NCI-H2107 (cell line): Measurements from ENCODE around the gene ITGB1BP1.
"Not testable (repeated sequence)": the region's sequence is repeated elsewhere in the genome, so short reads cannot be mapped to it uniquely, and the experiment has no call there.

Source experiments
- DNase-seq: peaks from one replicate; lab custom pipeline; 2025; lab: John Stamatoyannopoulos, UW

The ITGB1BP1 gene

DNA sequence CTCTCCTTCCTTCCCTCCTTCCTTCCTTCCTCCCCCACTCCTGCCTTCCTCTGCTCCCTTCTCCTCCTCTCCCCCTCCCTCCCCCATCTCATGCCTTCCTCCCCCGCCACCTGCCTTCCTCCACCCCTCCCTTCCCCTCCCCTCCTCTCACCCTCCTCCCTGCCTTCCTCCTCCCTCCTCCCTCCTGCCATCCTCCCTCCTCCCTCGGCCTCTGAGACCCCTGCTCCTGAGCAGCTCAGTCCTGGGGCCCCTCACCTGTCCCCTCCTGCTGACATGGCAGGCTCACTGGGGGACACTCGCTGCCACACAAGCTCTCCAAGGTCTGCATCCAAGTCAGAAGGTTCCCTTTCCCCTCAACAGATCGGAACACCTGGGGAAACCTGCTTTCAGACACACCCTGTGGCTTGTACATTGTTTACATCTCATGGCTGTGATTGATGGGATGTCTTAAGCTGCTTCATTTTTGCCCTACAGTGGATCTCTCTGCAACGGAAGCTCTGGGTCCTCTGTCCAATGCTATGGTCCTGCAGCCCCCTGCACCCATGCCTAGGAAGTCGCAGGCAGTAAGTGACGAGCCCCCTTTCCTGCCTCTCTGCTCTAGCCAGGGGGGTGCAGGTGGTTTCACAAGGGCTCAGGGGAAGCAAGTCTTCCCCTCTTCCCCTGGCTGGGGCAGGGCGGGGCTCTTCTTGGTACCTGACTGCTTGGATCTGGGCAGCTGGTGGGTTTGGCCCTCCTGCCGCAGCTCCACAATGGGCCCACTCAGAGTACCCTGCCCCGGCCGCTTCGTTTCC, 22.9 kb downstream of the ITGB1BP1 start:
- DNase-seq, result no peak

DNA sequence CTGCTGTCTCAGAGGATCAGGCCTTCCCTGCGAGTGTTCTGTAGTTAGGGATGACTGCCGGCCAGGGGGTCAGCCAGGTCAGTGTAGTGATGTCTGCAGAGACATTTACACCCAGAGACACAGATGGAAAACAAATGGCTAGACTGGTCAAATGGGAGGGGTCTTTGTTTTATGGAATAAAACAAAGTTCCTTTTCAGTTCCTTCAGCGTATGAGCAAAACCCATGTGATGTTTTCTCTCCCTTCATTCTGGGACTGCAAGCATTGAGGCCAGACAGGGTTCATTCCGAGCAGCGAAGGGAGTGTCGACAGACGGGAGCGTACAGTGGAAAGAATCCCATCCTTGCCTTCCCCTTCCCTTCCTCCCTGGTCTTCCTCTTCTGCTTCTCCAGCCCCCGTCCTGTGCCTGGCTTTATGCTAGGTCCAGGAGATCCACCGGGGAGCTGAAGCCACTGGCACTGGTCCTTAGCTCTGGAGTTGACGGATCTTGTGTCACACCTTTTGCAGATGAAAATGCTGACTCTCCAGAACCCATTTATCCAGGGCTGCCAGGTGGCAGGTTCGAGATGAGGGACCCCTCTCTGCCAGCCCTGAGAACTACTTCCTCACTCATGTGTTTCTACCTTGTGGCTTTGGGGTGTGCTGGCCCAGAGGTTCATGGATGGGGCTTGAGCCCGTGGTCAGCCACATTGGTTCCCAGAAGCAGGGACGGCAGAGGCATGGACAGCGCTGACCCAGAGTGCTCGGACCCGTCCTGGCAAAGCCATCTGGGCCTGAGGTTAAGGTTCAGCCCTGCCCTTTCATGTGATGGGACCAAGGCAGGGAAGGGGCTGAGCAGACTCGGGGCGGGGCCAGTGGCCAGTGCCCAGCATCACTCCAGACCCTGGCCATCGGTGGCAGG, 24.2 kb downstream of the ITGB1BP1 start:
- no peak for DNase-seq

DNA sequence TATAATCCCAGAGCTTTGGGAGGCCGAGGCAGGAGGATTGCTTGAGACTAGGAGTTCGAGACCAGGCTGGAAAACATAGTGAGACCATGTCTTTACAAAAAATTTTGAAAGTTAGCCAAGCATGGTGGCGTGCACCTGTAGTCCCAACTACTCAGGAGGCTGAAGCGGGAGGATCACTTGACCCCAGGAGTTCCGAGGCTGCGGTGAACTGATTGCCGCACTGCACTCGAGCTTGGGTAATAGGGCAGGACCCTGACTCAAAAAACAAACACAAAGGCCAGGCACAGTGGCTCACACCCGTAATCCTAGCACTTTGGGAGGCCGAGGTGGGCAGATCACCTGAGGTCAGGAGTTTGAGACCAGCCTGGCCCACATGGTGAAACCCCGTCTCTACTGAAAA, 25.1 kb downstream of the ITGB1BP1 start:
- DNase-seq, result not testable (repeated sequence)

DNA sequence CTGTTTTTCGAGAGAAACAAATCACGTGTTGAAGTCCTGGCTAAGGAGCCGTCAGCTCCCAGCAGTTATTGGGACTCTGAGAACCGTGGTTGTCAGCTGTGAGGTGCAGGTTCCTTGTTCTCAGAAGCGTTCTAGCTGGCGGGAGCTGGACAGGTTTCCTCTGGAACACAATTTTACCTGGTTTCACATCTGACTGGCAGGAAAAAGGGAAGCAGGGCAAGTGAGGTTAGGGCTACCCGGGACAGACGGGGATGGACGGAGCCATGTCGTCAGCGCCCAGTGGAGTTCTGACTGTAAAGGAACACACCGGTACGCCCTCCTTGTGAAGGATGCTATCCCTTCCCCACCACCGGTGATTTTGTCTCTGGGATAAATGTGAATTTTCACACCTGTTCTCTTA, 26.1 kb downstream of the ITGB1BP1 start:
- no peak for DNase-seq

DNA sequence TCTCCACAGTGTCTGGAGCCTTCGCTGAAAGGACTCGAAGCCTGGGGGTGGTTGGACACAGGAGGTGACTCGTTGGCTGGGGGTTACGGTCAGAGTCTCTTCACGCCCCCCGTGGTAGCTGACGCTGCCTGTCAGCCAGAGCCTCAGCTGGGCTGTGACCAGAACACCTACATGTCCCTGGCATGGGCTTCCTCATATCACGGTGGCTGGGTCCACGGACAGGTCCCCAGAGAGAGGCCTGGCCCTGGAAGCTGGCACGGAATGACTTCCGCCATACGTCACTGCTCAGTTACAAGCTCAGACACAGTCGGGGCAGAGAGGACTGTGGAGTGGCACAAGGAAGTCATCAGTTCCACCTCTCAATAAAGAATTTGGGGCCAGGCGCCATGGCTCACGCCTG, 28.5 kb downstream of the ITGB1BP1 start:
- no peak for DNase-seq

DNA sequence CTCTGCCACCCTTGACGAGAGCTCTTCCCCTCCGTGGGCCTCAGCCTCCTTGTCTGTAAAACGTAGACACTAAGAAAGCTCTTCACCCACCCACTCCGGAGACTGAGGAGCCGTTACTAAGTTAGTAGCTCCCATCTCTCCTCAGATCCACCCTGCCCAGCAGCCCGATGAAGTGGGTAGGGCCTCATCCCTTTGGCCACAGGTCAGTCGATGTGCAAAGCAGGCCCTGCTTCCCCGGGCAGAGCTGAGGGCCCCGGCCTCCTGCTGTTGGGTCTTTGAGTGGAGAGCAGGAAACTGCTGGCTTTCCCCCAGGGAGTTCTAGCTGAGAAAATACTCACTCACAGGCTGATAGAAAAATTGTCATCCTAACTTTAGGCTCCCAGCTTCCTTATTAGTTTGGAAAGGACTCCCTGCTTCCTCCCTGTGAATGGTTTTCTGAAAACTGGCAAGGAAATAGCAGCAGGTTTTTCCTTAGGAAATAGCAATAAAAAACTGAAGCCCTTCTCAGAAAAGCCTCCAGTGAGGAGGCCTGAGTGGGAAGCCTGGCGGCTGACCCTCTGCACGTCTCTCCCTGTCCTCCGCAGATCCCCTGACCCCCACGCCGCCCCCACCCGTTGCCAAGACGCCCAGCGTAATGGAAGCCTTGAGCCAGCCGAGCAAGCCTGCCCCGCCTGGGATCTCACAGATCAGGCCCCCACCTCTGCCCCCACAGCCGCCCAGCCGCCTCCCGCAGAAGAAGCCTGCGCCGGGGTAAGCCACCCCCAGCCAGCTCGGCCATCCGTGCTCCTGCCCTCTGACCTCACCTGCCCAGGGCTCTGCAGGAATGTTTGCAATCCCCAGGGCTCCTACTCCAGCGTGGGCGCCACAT, 30.2 kb downstream of the ITGB1BP1 start:
- DNase-seq, result no peak

DNA sequence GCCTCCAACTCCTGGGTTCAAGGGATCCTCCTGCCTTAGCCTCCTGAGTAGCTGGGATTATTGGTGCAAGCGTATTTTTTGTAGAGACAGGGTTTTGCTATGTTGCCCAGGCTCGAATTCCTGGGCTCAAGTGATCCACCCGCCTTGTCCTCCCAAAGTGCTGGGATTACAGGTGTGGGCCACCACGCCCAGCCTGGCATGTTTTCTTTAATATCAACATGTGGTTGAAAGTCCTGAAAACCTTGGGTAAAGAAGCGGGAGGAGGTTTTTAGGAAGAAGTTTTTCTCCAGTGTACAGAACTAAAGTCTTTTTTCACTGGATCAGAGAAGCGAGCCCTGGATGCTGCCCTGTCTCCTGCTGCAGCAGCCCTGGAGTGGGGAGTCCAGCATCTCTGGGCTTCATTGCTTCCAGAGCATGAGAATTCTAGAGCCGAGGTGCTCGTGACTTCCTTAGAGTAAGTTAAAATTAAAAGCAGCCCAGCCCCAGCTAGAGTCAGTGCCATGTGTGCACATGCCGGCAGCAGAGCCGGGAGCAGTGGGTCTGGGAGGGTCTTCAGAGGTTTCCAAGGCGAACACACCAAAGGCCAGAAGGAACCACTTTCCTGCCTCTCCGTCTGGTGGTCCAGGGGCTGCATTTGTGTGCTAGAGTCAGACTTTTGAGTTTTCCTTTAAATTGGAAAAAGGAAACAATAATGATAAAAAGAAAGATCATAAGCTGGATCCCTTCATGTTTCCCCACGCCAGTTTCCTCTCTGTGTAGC, 31.2 kb downstream of the ITGB1BP1 start:
- DNase-seq, result no peak

DNA sequence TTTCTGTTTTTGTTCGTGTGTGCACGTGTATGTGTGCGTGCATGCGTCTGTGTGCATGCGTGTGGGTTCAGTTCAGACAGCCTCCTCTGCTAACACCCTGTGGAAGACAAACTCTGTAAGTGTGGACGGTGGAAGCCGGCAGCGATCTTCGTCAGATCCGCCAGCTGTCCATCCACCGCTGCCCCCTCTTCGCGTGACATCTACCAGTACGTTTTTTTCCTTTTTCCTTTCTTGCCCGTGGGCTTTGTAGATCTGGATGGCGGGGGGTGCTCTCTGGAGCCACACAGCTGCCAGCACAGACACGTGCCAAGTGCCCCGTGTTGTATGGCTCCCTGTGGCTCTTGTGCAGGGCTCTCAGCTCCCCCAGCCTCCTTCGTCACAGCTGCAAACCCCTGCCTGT, 32.3 kb downstream of the ITGB1BP1 start:
- no peak for DNase-seq

DNA sequence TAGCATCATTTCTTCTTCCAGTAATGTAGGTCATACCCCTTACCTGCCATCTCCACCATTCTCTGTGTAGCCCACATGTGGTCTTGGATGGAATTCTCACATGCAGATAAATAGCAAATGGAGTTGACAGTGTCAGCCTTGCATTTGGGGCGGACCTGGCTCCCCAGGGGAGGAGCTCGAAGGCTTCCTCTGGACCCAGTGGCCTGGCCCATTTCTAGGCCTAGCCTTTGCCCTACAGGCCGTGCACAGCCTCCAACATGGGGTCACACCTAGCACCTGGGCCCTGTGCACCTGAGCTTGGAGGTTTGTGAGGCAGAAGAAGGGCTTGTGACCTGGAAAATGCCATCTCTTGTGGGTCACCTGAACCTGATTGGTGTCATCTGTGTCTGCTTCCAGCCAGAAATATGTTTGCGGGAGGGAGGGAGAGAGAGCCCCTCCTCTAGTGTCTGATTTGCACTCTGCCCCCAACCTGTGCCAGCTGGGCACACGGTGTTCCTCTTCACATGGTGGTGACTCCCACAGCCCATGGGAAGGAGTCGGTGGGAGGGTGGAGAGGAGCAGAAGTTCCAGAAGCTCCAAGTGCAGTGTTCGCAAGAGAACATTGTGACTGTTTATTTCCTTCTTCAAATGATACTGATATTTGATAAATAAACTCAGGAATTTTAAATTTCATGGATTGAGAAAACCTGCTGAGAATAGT, 33.0 kb downstream of the ITGB1BP1 start:
- no peak for DNase-seq

DNA sequence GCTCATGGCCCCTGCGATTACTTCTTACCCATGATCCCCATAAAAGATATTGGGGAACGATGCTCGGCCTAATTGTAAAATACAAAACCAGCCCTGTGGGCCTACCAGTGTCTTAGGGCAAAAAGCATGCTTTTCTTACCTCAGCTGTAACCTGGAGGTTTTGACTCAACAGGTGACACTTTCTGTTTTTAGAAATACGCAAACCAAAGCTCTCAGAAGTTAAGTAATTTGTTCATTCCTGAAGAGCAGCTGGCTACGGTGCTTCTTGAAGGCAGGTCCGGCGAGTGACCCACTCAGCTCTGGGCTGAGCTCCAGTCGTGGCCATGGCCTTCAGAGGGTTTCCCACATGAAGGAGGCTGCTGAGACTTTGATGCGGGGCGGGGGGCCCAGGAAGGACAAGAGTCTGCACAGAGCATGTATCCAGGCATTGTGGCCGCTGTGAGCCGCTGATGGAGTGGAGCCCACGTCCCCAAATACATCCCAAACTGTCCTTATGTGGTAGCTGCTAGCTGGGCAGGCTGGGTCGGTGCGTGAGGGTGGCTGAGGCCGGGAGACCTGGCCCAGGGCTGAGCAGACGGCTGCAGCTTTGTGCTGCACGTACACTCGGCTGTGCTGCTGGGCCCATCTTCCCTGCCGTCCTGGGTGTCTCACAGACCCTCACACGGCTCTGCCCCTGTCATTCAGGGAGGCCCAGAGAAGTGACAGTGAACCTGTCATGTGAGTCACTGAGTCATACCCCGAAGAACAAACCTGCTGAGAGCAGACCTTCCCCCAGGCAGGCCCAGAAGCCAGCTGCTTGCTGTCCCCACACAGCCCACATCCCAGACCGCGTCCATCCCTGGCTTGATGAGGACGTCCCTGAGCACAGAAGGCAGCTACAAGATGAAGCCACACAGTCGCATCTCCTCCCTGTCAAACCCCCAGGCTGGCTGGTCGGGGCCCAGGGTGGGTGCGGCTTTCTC, 34.1 kb downstream of the ITGB1BP1 start:
- no peak for DNase-seq

DNA sequence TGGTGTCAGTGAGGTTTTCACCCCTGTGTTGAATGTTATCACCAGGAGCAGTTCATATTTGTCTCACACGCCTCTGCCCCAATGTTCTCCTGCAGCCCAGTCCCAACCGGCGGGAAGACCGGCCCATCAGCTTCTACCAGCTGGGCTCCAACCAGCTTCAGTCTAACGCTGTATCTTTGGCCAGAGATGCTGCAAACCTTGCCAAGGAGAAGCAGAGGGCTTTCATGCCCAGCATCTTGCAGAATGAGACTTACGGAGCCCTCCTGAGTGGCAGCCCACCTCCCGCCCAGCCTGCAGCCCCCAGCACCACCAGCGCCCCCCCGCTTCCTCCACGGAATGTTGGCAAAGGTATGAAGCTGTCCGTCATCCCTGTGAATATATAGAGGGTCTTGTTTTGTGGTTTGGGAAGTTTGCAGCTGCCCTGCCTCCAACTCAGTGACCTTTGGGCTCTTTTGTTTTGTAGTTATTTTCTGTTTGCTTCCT, 35.1 kb downstream of the ITGB1BP1 start:
- no peak for DNase-seq

DNA sequence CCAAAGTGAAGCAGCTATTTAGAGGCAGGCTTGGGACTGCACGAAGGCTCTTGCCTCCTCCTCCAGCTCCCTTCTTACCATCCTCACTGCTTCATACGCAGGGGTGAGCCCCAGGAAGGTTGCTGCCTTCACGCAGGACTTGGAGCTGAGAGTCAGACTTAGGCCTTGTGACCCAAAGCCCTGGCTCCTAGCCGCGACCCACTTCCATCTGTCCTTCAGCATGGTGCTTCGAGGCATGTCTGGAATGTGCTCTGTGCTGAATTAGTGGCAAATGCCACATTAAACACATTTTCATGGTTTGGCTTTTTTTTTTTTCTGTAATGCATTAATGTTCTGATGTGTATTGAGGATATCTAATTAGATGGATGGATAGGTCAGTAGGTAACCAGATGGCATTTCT, 37.5 kb downstream of the ITGB1BP1 start:
- DNase-seq, result no peak

DNA sequence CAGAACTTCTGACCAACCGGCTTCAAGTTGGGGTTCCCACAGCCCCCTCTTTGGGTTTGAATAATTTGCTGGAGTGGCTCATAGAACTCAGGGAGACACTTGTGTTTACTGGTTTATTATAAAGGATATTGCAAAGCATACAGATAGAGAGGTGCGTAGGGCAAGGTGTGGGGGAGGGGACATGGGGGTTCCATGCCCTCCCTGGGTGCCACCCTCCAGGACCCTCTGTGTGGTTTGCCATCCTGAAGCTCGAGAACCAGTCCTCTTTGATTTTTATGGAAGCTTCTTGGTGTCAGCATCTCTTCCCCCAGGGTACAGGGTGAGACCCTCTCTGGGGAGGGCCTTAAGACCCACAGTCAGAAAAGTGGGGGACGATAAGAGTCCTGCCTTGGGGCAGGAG, 38.8 kb downstream of the ITGB1BP1 start:
- no peak for DNase-seq

DNA sequence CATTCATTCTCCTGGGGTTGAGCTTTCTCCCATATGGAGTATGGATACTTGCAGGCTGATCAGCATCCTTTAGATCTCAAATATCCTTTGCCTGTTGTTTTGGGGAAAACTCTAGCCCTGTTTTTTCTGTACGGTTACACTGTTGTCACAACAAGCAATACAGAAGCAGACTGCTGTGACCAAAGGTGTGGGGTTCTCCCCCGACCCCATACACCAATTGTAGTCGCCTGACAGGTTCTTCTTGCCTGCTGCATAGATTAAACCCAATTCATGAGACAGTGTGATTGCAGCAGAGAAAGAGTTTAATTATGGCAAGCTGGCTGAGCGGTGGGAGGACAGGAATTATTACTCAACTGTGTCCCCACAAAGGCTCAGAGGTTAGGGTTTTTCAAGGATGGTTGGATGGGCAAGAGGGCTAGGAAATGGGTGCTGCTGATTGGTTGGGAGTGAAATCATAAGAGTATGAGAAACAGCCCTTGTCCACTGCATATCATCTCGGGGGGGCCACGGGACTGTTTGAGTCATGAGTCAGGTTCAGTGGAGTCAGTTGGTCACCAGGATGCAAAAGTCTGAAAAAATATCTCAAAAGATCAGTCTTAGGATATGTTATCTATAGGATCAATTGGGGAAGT, 40.6 kb downstream of the ITGB1BP1 start:
- no peak for DNase-seq

DNA sequence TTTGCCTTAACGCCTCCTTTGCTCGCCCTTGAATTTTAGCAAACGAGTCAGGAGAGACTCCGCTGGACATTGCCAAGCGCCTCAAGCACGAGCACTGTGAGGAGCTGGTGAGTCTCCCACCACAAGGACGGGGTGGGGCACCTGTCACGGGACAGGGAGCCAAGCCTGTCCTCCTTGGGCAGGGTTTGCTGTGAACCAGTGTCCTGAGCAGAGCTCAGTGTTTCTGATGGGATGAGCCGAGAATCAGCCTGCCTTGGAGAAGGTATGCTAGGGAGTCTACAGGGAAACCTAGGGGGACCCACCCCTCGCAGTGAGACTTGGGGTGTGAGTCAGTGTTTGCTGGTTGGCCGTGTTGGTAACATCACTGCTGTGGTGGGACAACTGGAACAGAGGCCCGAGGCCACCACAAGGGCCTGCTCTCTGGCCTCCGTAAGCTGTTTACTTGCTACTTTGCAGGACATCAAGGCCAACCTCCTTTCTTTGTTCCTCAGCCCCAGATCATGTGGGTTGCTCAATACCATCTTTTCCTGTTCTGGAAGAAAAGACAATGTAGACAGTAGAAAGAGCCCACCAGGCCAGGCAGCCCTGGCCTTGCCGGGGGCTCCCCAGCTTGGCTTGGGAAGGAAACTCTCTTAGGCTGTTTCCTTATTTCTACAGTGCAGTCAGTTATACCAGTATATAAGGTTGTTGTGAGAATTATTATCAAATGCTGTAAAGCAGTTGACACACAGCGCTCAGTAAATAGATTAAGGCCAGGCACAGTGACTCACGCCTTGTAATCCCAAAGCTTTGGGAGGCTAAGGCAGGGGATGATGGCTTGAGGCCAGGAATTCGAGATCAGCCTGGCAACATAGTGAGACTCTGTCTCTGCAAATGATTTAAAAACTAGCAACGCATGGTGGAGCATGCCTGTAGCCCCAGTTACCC, 42.4 kb downstream of the ITGB1BP1 start:
- DNase-seq, result no peak

DNA sequence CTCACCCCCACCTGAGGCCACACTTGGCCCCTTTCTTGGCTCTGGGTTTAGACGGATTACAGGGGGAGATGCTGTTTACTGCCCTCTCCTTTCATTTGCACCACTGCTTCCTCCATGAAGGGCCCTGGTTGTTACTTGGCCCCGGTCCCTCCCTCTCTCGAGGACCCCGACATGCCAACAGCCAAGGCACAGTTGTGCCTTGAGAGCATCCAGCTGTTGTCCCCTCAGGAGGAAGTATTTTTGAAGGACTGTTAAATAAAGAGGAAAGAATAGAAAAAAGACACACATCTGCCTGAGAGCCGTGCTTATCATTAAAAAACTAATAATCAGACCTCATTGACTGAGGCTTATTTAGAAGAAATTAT, 44.0 kb downstream of the ITGB1BP1 start:
- no peak for DNase-seq

DNA sequence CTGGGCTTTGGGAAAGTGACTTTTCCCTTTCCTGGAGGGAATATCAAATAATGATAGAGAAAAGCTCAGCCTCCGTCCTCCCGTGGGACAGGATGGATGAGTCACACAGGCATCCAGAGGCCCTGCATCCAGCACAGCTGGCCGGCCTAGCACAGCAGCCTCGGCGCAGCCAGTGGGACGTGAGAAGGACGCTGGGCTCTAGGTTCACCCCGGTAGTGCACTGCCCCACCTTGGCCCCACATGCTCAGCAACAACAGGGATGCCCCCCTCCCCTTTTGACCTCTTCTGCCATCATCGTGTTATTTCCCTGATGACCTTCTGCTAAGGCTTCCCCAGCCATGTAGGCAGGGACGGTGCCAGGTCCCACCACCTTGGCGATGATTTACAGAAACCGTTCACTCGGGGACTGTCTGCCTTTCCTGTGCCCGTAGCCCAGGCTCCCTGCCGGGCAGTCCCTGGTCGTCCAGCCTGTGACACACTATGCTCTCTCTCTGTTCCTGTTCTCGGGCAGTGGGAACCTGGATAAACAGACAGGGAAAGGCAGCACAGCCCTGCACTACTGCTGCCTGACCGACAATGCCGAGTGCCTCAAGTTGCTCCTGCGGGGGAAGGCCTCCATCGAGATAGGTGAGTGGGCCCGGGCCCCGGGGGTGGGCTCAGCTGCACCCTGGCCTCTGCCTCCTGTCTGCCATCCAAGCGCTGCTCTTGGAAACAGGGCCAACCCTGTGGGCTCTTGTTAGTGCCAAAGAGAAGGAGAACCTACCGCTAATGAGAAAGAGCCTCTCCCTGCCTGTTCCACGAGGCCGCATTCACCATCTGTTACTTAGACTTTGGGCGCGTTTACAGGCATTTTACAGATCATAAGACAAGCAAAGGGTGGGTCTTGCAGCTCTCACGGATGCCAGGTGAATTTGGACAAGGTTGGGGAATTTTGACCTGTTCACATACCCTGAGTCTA, 44.6 kb downstream of the ITGB1BP1 start:
- no peak for DNase-seq
